ENCODE measurements around the gene ESYT3.

DNA sequence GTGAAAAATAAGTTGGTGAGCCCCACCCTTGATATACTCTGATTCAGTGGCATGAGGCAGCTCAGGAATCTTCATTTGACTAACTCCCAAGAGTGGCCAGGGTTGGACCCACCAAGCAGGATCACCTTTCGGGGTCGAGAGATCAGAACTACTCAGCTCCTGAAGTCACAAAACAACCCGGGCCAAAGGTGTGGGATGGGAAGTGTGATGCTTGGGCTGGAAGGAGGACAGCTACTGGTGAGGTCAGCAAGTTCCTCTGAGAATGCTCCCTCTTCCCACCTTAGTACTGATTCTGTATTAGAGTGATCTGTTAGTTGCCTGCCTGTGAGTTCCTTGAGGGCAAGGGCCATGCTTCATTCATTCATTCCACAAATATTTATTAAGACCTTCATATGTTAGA, 15.1 kb downstream of the ESYT3 start:
- TF ChIP-seq, protein P1, sequence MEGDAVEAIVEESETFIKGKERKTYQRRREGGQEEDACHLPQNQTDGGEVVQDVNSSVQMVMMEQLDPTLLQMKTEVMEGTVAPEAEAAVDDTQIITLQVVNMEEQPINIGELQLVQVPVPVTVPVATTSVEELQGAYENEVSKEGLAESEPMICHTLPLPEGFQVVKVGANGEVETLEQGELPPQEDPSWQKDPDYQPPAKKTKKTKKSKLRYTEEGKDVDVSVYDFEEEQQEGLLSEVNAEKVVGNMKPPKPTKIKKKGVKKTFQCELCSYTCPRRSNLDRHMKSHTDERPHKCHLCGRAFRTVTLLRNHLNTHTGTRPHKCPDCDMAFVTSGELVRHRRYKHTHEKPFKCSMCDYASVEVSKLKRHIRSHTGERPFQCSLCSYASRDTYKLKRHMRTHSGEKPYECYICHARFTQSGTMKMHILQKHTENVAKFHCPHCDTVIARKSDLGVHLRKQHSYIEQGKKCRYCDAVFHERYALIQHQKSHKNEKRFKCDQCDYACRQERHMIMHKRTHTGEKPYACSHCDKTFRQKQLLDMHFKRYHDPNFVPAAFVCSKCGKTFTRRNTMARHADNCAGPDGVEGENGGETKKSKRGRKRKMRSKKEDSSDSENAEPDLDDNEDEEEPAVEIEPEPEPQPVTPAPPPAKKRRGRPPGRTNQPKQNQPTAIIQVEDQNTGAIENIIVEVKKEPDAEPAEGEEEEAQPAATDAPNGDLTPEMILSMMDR (IDR thresholded peaks at IDR 0.05; ENCODE audit: low read depth, low read length) = no peak
- TF ChIP-seq EZH2phosphoT487 (IDR thresholded peaks at IDR 0.05; ENCODE audit: low read depth) = no peak

Measured in OCI-LY3 (cell line).